H1 (cell line): ENCODE data around the gene TLX1. TPM values are rescaled to one million over a fixed set of nuclear protein-coding genes. Genes with fewer than 3 reads are reported as not detected.

Experiments used
- CTCF ChIA-PET: fragments of 300-600 bp; sonication (Branson Sonifier 250); formaldehyde crosslinking; loops from one replicate; lab custom pipeline; 2021; ENCODE audit not compliant: partially characterized antibody; lab: Charles Lee
- POLR2A ChIA-PET: fragments of 300-600 bp; sonication (Branson Sonifier 250); formaldehyde crosslinking; loops from one replicate; lab custom pipeline; 2021; ENCODE audit warnings: inconsistent platforms; ENCODE audit not compliant: partially characterized antibody; lab: Charles Lee
- DNase-seq, 2 experiments: peaks; one replicate each; pipeline versions ENCODE4 v3.0.0 to v3.0.0-alpha.2; 2010 to 2022; ENCODE audit warnings: low spot score in 2 of 2, low read depth in 1 of 2, mixed read lengths in 1 of 2
- FAIRE-seq: peaks from 2 replicates; lab custom pipeline; 2011; peaks lifted over from hg19 to GRCh38; lab: Jason Lieb, UNC
- H2AFZ ChIP-seq: 2 replicates; pipeline ENCODE4 v1.8.1; 2012; ENCODE audit warnings: low read length, inconsistent platforms
- H2AK5ac ChIP-seq: 2 replicates; pipeline ENCODE4 v1.6.1; 2013; ENCODE audit warnings: low read depth, low read length
- H2BK120ac ChIP-seq: replicated peaks from 2 replicates; pipeline ENCODE3; 2013; ENCODE audit warnings: low read depth, low read length, inconsistent platforms
- H2BK12ac ChIP-seq: 2 replicates; pipeline ENCODE4 v1.6.1; 2013; ENCODE audit warnings: low read depth, low read length
- H2BK15ac ChIP-seq: 2 replicates; pipeline ENCODE4 v1.6.1; 2013; ENCODE audit warnings: low read length
- H2BK20ac ChIP-seq: 2 replicates; pipeline ENCODE4 v1.6.1; 2013; ENCODE audit warnings: low read length
- H2BK5ac ChIP-seq: 2 replicates; pipeline ENCODE4 v1.6.1; 2013; ENCODE audit warnings: low read depth, low read length
- H3K14ac ChIP-seq: 2 replicates; pipeline ENCODE4 v1.6.1; 2013; ENCODE audit warnings: inconsistent platforms; ENCODE audit not compliant: insufficient read length
- H3K18ac ChIP-seq: 2 replicates; pipeline ENCODE4 v1.6.1; 2013; ENCODE audit warnings: low read length; ENCODE audit errors: extremely low read depth
- H3K23ac ChIP-seq: 2 replicates; pipeline ENCODE4 v1.6.1; 2013; ENCODE audit warnings: inconsistent platforms; ENCODE audit not compliant: insufficient read length
- H3K23me2 ChIP-seq: 2 replicates; pipeline ENCODE4 v1.6.1; 2013; ENCODE audit warnings: low read depth, low read length
- H3K27ac ChIP-seq: 2 replicates; pipeline ENCODE4 v1.6.1; 2011; ENCODE audit warnings: low read depth, low read length, inconsistent platforms
- H3K27me3 ChIP-seq, 4 experiments: replicated peaks in 1 of 4; 1 replicate in 1 of 4; 2 replicates in 3 of 4; pipeline versions ENCODE4 v1.6.1 to v1.8.1; 2011 to 2013; ENCODE audit warnings: low read length in 3 of 4, mild to moderate bottlenecking in 3 of 4, inconsistent platforms in 2 of 4, mixed read lengths in 2 of 4, moderate library complexity in 1 of 4; ENCODE audit not compliant: control insufficient read depth in 3 of 4, insufficient read depth in 3 of 4; ENCODE audit errors: extremely low read depth in 1 of 4
- H3K36me3 ChIP-seq, 4 experiments: 2 replicates each; pipeline versions ENCODE4 v1.6.1 to v1.8.1; 2011 to 2013; ENCODE audit warnings: mild to moderate bottlenecking in 4 of 4, low read length in 3 of 4, moderate library complexity in 2 of 4, control low read depth in 1 of 4, inconsistent platforms in 1 of 4; ENCODE audit not compliant: insufficient read depth in 4 of 4, control insufficient read depth in 2 of 4
- H3K4ac ChIP-seq: replicated peaks from 2 replicates; pipeline ENCODE3; 2013; ENCODE audit warnings: low read length, low read depth, mixed read lengths, inconsistent platforms; ENCODE audit not compliant: insufficient read length
- H3K4me1 ChIP-seq, 4 experiments: replicated peaks in 1 of 4; 1 replicate in 1 of 4; 2 replicates in 3 of 4; pipeline versions ENCODE4 v1.6.1 to v1.8.1; 2011 to 2013; ENCODE audit warnings: low read length in 3 of 4, inconsistent platforms in 2 of 4, mixed read lengths in 1 of 4; ENCODE audit not compliant: insufficient read depth in 4 of 4, control insufficient read depth in 3 of 4
- H3K4me2 ChIP-seq, 2 experiments: 2 replicates each; pipeline versions ENCODE4 v1.6.1 to v1.8.1; 2011 to 2013; ENCODE audit warnings: low read depth in 2 of 2, low read length in 2 of 2, control low read depth in 1 of 2, inconsistent platforms in 1 of 2, mild to moderate bottlenecking in 1 of 2; ENCODE audit not compliant: insufficient read depth in 1 of 2
- H3K4me3 ChIP-seq, 4 experiments: fragments of 200-600, 300-600 bp in 1 of 4; sonication (generic), shearing (Covaris generic), sonication (Bioruptor Twin) in 1 of 4; 2 replicates each; pipeline versions ENCODE4 v1.5.1 to v1.8.1; 2011 to 2016; ENCODE audit warnings: low read length in 4 of 4, low read depth in 3 of 4, control low read depth in 2 of 4, inconsistent platforms in 2 of 4, mild to moderate bottlenecking in 2 of 4, mixed read lengths in 1 of 4, moderate library complexity in 1 of 4; ENCODE audit not compliant: insufficient read depth in 2 of 4; ENCODE audit errors: extremely low read depth in 1 of 4
- H3K56ac ChIP-seq: replicated peaks from 2 replicates; pipeline ENCODE3; 2013; ENCODE audit warnings: low read depth, mild to moderate bottlenecking, mixed read lengths, low read length, inconsistent platforms; ENCODE audit not compliant: insufficient read length
- H3K79me1 ChIP-seq: 2 replicates; pipeline ENCODE4 v1.6.1; 2013; ENCODE audit warnings: low read depth, low read length, control low read depth
- H3K79me2 ChIP-seq, 2 experiments: 2 replicates each; pipeline versions ENCODE4 v1.6.1 to v1.8.1; 2012 to 2013; ENCODE audit warnings: low read length in 2 of 2, mild to moderate bottlenecking in 2 of 2, inconsistent platforms in 1 of 2; ENCODE audit not compliant: insufficient read depth in 2 of 2, control insufficient read depth in 1 of 2
- H3K9ac ChIP-seq, 4 experiments: replicated peaks in 1 of 4; 1 replicate in 1 of 4; 2 replicates in 3 of 4; pipeline versions ENCODE4 v1.6.1 to v1.8.1; 2011 to 2013; ENCODE audit warnings: low read depth in 3 of 4, low read length in 3 of 4, control low read depth in 2 of 4, mild to moderate bottlenecking in 2 of 4, moderate library complexity in 2 of 4, inconsistent platforms in 1 of 4; ENCODE audit errors: extremely low read depth in 1 of 4
- H3K9me3 ChIP-seq, 2 experiments: 2 replicates each; pipeline versions ENCODE4 v1.6.1 to v1.8.1; 2012 to 2013; ENCODE audit warnings: mild to moderate bottlenecking in 2 of 2, moderate library complexity in 2 of 2, control low read depth in 1 of 2, inconsistent platforms in 1 of 2, low read depth in 1 of 2, low read length in 1 of 2, mixed read lengths in 1 of 2; ENCODE audit not compliant: insufficient read depth in 2 of 2
- H4K20me1 ChIP-seq, 2 experiments: replicated peaks in 1 of 2; 2 replicates each; pipeline versions ENCODE3 to v1.8.1; 2011 to 2013; ENCODE audit warnings: inconsistent platforms in 2 of 2, low read length in 2 of 2, mild to moderate bottlenecking in 1 of 2; ENCODE audit not compliant: insufficient read depth in 2 of 2, control insufficient read depth in 1 of 2
- H4K5ac ChIP-seq: 2 replicates; pipeline ENCODE4 v1.6.1; 2013; ENCODE audit warnings: low read length, low read depth, mixed read lengths, inconsistent platforms; ENCODE audit not compliant: insufficient read length
- H4K8ac ChIP-seq: 2 replicates; pipeline ENCODE4 v1.8.0; 2013; ENCODE audit warnings: mild to moderate bottlenecking, moderate library complexity, low read length, inconsistent platforms; ENCODE audit not compliant: insufficient read depth; ENCODE audit errors: extremely low read depth
- H4K91ac ChIP-seq: replicated peaks from 2 replicates; pipeline ENCODE3; 2013; ENCODE audit warnings: low read length, mixed read lengths, inconsistent platforms; ENCODE audit not compliant: insufficient read length
- ATF3 ChIP-seq: IDR thresholded peaks from 2 replicates; pipeline ENCODE4 v1.6.1; 2011; ENCODE audit warnings: low read depth, mild to moderate bottlenecking, low read length; ENCODE audit not compliant: insufficient read depth
- RNF2 ChIP-seq: fragments of 200-900, 300-1000 bp; sonication (generic); IDR thresholded peaks from 2 replicates; pipeline ENCODE4 v1.7.1; 2016; ENCODE audit warnings: borderline replicate concordance, low read depth, mild to moderate bottlenecking, antibody characterized with exemption, low read length; ENCODE audit not compliant: poor library complexity, severe bottlenecking; ENCODE audit errors: missing control alignments
- SRF ChIP-seq: IDR thresholded peaks from 2 replicates; pipeline ENCODE4 v1.6.1; 2011; ENCODE audit warnings: mild to moderate bottlenecking, low read depth, low read length, moderate library complexity
- SUZ12 ChIP-seq: fragments of 200-600 bp; sonication (generic); IDR thresholded peaks from 2 replicates; pipeline ENCODE4 v1.6.1; 2012; ENCODE audit warnings: mild to moderate bottlenecking, inconsistent platforms, low read length, moderate library complexity, mixed read lengths
- WGBS, 2 experiments: shearing (Covaris generic) in 1 of 2; methylation state at CpG; one replicate each; pipeline versions ENCODE4 v1.1.6 to v1.1.7; 2013 to 2015; ENCODE audit warnings: low lambda C conversion rate in 2 of 2, mixed read lengths in 2 of 2, inconsistent platforms in 1 of 2, low coverage in 1 of 2, missing lambda C conversion rate in 1 of 2; ENCODE audit not compliant: insufficient replicate concordance in 2 of 2, insufficient coverage in 1 of 2, insufficient read length in 1 of 2; ENCODE audit errors: extremely low coverage in 1 of 2, missing lambda C conversion rate in 1 of 2; 5-methylcytosine and 5-hydroxymethylcytosine counted together
- polyA plus RNA-seq, 7 experiments: library from polyadenylated mRNA; depleted of rRNA in 3 of 7; stranded (reverse) in 5 of 7; unstranded in 2 of 7; fragments of >200 nt in 5 of 7; fragments of 200-250 nt in 2 of 7; gene quantifications; 1 replicate in 5 of 7; 2 replicates in 1 of 7; 4 replicates in 1 of 7; pipeline versions ENCODE4 v1.2.1 to v1.2.3, GENCODE V29; 2011 to 2013; ENCODE audit warnings: missing spikeins in 2 of 7, mixed read lengths in 2 of 7
- total RNA-seq: library from RNA; stranded (reverse); fragmentation: NEBNext Ultra II Directional; extraction: Animal tissue kit (Norgen Biotek cat#: 25700); gene quantifications from 2 replicates; pipeline ENCODE4 v1.2.1, GENCODE V29; 2021

The TLX1 gene
- total and polyA plus RNA-seq, 2 of the 8 experiments (the other 6 are each of a cell fraction or from before 2014, with no cell fraction given), result not detected

DNA sequence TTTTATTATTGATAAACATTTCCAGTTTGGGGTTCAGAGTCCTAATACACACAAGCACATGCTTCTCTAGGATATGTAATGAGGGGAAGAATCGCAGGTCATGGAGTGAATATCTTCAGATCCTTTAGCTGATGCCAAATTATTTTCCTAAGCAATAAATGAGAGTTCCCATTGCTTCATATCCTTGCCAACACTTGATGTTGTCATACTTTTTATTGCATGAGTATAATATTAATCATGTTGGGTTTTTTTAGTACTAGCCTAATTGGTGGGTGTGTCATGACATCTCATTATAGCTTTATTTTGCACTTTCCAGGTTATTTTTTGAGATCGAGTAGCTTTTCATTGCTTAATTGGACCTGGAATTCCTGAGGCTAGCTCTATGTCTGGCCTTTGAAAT is 35.3 kb downstream of the TLX1 start:
- no peaks in the 10 kb centered on the region for H3K36me3 ChIP-seq
- H4K8ac ChIP-seq, result no peak overlapping the region
- no peak overlapping the region for H2AK5ac ChIP-seq
- H3K18ac ChIP-seq, result no peak overlapping the region
- H3K9ac ChIP-seq, result no peak overlapping the region
- H3K27me3 ChIP-seq, result peaks cover 0 to 13% (median 10%) of the 10 kb centered on the region in 4 experiments; a peak in 5 of 7 replicates
- no peak overlapping the region for H2BK120ac ChIP-seq
- no peak overlapping the region for H3K4me2 ChIP-seq
- no peak overlapping the region for H3K14ac ChIP-seq
- no peak overlapping the region for H4K5ac ChIP-seq
- no peaks in the 10 kb centered on the region for H3K9me3 ChIP-seq
- H3K4me1 ChIP-seq, result peaks cover 0 to 2% (median under 1%) of the 10 kb centered on the region in 4 experiments; a peak in 1 of 7 replicates
- no peak overlapping the region for H2BK20ac ChIP-seq
- ChIA-PET CTCF (interaction anchor here (0.7 to 2.7 kb wide), 11 partner anchors 9 to 404 kb away, joined by 3 to 13 read pairs (median 3); no protein-coding TSS in a partner anchor), POLR2A (interaction anchor here (1.0 kb wide), 1 partner anchor 10 kb away, joined by 4 read pairs; no protein-coding TSS in a partner anchor)
- H3K4ac ChIP-seq, result no peak overlapping the region
- no peak overlapping the region for H3K4me3 ChIP-seq
- no peaks in the 10 kb centered on the region for H3K23me2 ChIP-seq
- H3K56ac ChIP-seq, result no peak overlapping the region
- H2AFZ ChIP-seq, result no peak overlapping the region
- H4K91ac ChIP-seq, result no peak overlapping the region
- no peaks in the 10 kb centered on the region for H3K79me2 ChIP-seq
- DNase-seq (no peak), FAIRE-seq (no peak)
- no peaks in the 10 kb centered on the region for H3K79me1 ChIP-seq
- H2BK12ac ChIP-seq, result no peak overlapping the region
- H2BK15ac ChIP-seq, result no peak overlapping the region
- WGBS, 2 experiments, result 100% methylated on average over 2 of the region's 2 CpGs; no CpG with 5 or more reads in 1 of the 2 experiments
- no peak overlapping the region; the same call in 1 of the 2 replicates for H2BK5ac ChIP-seq
- no peak overlapping the region for H3K27ac ChIP-seq
- no peaks in the 10 kb centered on the region for H4K20me1 ChIP-seq
- no peak overlapping the region for H3K23ac ChIP-seq
- TF ChIP-seq SUZ12, result no peak
- no peak for TF ChIP-seq SRF
- TF ChIP-seq ATF3, result no peak
- TF ChIP-seq RNF2, result no peak
